Measurements from ENCODE around the gene THOC2.
"Not testable (repeated sequence)": the region's sequence is repeated elsewhere in the genome, so short reads cannot be mapped to it uniquely, and the experiment has no call there.

Gene THOC2

DNA sequence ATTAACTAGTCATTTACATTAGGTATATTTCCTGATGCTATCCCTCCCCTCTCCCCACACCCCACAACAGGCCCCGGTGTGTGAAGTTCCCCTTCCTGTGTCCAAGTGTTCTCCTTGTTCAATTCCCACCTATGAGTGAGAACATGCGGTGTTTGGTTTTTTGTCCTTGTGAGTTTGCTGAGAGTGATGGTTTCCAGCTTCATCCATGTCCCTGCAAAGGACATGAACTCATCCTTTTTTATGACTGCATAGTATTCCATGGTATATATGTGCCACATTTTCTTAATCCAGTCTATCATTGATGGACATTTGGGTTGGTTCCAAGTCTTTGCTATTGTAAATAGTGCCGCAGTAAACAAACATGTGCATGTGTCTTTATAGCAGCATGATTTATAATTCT, 69.1 kb downstream of the THOC2 start:
- DNase-seq, result not testable (repeated sequence)

GRCh38 chrX:123656507-123656906, 76.3 kb downstream of the THOC2 start:
- not testable (repeated sequence) for DNase-seq

DNA sequence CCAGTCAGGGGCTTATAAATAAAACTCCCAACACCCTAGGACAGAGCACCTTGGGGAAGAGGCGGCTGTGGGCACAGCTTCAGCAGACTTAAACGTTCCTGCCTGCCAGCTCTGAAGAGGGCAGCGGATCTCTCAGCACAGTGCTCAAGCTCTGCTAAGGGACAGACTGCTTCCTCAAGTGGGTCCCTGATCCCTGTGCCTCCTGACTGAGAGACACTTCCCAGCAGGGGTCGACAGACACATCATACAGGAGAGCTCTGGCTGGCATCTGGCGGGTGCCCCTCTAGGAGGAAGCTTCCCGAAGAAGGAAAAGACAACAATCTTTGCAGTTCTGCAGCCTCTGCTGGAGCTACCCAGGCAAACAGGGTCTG, 84.1 kb downstream of the THOC2 start:
- DNase-seq, result not testable (repeated sequence)

- no peak for DNase-seq
Measured at GRCh38 chrX:123648028-123648810, 84.6 kb downstream of the THOC2 start.

DNA sequence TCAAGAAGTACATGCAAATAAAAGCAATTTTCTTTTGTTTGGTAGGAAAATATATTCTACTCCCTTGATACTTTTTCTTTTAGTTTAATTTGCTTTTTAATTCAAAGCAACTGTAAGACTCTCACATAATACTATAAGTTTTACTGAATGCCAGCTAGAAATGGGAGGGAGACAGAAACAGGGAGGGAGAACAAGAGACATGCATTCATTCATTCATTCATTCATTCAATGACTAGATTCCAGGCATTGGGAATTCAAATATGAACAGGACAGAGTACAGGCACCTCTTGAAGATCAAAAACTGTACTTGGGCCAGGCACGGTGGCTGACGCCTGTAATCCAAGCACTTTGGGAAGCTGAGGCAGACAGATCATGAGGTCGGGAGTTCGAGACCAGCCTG, 85.6 kb downstream of the THOC2 start:
- no peak for DNase-seq

DNA sequence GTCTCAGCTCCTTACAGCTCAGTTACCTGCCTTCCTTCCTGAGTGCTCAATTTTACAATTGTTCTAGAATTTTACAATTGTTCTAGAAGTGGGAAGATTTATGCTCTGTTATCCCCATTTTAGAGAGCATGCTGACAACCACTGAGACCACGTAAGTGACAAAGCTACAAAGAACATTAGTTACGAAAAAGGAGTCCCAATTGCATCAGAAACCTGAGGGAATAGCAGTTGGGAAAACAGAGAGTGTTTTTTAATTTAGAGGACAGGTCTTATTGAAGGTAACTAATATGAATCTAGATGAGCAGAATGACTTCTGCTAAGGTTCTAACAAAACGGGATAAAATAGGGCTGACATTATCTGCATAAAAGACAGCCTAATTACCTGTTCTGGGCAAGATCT, 103.3 kb downstream of the THOC2 start:
- DNase-seq, result no peak

DNA sequence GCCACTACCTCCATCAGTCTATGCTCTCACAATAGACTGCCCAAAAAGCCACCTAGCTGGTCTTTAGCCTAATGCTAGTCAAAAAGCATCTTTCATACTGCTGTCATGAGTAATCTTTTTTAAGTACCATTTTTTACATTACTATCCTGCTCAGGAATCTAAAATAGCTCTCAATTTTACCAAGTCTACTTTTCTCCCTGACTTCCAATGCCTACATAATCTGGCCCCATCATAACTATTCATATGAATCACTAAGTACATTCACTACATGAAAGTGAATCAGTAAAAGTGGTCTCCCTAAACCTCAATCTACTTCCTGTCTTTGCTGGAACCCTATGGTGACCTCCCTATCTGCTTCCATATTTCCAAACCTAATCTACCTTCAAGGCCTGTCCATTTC, 105.9 kb downstream of the THOC2 start:
- no peak for DNase-seq

DNA sequence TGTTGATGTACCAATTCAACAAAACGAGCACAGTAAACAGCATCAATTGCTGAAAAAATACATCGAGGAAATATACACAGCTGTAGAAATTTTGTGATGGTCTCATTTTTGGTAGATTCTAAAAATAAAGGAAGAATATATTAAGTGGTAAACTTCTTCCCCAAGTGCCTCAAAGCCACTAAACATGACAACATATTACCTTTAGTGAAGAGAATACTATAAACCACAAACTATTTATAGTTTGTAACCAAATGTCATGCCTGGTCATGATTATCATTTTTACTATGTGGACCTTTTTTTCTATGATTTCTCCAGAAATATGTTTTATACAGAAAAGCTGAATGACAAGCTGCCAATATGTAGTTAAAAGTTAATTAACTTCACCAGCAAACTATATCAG, 106.9 kb downstream of the THOC2 start:
- no peak for DNase-seq

DNA sequence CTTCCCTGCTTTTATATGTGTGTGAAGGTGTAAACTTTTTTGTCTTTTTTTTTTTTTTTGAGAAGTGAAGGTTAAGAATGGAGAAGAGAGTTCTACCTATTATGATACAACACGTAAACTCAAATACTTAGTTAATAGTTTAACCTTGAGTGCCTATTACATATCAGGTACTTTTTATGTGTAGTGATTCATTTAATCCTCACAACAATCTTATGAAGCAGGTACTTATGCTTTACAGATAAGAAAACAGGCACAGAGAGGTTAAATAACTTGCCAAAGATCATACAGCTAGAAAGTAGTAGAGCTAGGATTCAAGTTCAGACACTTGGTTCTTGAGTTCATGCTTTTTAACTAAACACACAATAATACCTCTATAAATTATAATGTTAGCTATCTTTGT, 107.4 kb downstream of the THOC2 start:
- DNase-seq, result no peak

- DNase-seq, result no peak
Measured at GRCh38 chrX:123617007-123617406, 115.8 kb downstream of the THOC2 start.

- no peak for DNase-seq
Measured at GRCh38 chrX:123610915-123611314, 121.9 kb downstream of the THOC2 start.

DNA sequence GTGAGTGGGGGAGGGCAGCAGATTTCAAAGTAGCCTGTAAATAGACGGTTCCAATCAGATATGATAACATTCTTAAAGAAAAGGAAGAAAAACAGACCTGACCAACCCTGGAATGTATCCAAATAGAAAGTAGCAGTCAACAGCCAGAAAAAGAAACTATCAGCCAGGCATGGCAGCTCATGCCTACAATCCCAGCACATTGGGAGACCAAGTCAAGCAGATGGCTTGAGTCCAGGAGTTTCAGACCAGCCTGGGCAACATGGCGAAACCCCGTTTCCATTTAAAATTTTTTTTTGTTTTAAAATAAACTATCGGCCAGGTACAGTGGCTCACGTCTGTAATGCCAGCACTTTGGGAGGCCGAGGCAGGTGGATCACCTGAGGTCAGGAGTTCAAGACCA, 125.0 kb downstream of the THOC2 start:
- no peak for DNase-seq

GRCh38 chrX:123607270-123607669, 125.6 kb downstream of the THOC2 start:
- no peak for DNase-seq

DNA sequence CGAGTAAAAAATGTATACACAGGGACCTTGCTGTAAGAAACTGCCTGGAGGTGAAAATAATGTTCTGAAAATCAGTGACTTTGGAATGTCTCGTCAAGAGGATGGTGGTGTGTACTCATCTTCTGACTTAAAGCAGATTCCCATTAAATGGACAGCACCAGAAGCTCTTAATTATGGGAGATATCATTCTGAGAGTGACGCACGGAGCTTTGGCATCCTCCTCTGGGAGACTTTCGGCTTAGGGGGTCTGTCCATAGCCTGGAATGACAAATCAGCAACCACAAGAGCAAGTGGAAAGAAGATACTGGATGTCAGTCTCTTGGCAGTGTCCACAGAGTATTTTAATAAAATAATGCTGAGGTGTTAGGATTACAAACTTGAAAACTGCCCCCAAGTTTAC, 129.4 kb downstream of the THOC2 start:
- DNase-seq, result no peak

GRCh38 chrX:123601437-123601836, 131.4 kb downstream of the THOC2 start:
- DNase-seq, result no peak

GRCh38 chrX:123600181-123600580, 132.7 kb downstream of the THOC2 start:
- DNase-seq, result no peak

- DNase-seq, result peak; percentile 11
Measured at GRCh38 chrX:123590842-123591486, 141.9 kb downstream of the THOC2 start.

DNA sequence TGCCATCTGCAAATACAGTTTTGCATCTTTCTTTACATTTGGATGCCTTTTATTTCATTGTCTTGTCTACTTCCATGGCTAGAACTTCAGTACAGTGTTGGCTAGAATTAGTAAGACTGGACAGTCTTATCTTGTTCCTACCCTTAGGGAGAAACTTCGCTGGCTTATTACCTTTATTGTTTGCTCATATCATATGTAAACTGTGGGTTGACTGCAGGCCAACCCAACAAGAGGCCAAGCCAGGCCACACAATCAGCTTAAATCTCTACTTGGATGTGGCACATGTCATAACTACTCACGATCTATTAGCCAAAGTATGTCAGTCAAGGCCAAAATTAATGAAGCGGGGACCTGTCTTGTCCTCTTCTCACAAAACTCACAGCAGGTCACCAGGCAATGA, 144.1 kb downstream of the THOC2 start:
- DNase-seq, result no peak

- DNase-seq, result no peak
Measured at GRCh38 chrX:123581586-123581985, 151.3 kb downstream of the THOC2 start.

DNA sequence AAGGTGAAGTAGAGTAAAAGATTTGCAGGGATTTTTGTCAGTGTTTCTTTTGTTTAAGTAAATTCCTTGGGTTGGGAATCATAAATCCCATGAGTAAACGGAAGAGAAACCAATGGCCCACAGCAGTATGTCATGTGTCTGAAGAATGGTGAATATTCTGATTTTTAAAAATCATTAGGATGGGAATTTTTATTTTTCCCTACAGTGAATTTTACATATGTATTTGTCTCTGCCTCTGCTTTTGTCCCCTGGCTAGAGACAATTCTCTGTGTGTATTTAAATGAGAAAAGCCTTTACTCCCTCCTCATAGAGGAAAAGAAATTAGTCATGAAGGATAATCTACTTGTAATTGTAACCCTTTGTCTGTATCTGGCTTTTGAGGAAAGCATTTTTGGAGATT, 152.1 kb downstream of the THOC2 start:
- no peak for DNase-seq

- not testable (repeated sequence) for DNase-seq
Measured at GRCh38 chrX:123574027-123574426, 158.8 kb downstream of the THOC2 start.

DNA sequence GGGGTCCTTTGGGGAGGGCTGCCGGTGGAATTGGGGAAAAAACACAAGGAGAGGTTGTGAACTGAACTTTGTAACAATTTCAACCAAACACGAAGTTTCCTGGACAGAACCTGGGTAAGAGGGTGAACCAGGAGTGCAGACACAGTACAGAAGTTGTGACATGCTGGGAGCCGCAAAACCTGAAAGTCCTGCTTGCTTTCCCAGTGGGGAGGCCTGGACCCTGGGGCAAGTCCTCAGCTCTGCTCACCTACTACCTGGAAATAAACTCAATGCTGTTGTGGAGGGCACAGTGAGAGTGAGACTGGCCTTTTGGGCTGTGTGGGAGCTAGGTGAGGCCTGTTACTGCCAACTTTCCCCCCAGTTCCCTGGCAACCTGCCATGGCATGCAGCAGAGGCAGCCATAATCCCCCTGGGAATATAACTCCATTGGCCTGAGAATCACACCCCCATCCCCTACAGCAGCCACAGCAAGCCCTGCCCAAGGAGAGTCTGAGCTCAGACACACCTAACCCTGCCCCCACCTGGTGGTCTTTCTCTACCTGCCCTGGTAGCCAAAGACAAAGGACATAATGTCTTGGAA, 162.8 kb downstream of the THOC2 start:
- DNase-seq, result no peak

GRCh38 chrX:123563167-123563566, 169.7 kb downstream of the THOC2 start:
- no peak for DNase-seq

Data from NCI-H774 (cell line).